Endothelial cell (in vitro differentiated cells): ENCODE measurements around the gene TLCD3B. TPM values are rescaled to one million over a fixed set of nuclear protein-coding genes. Genes with fewer than 3 reads are reported as not detected.

Experiments used
- DNase-seq: peaks from one replicate; pipeline ENCODE4 v3.0.0; 2021; ENCODE audit warnings: low spot score
- H3K27ac Mint-ChIP-seq: one replicate; pipeline ENCODE4 v1.8.0; 2021; ENCODE audit warnings: mixed read lengths, inconsistent platforms; ENCODE audit not compliant: unreplicated experiment
- H3K27me3 Mint-ChIP-seq: one replicate; pipeline ENCODE4 v1.8.0; 2021; ENCODE audit warnings: mild to moderate bottlenecking, moderate library complexity, mixed read lengths, inconsistent platforms; ENCODE audit not compliant: unreplicated experiment
- H3K36me3 Mint-ChIP-seq: one replicate; pipeline ENCODE4 v1.8.0; 2021; ENCODE audit warnings: mild to moderate bottlenecking, low read depth, mixed read lengths, inconsistent platforms; ENCODE audit not compliant: unreplicated experiment
- H3K4me1 Mint-ChIP-seq: one replicate; pipeline ENCODE4 v1.8.0; 2021; ENCODE audit warnings: mild to moderate bottlenecking, mixed read lengths, inconsistent platforms; ENCODE audit not compliant: unreplicated experiment
- H3K4me3 Mint-ChIP-seq: one replicate; pipeline ENCODE4 v1.8.0; 2021; ENCODE audit warnings: mild to moderate bottlenecking, mixed read lengths, inconsistent platforms; ENCODE audit not compliant: unreplicated experiment
- H3K9me3 Mint-ChIP-seq: one replicate; pipeline ENCODE4 v1.8.0; 2021; ENCODE audit warnings: mixed read lengths, inconsistent platforms; ENCODE audit not compliant: unreplicated experiment
- total RNA-seq: library from RNA; stranded (reverse); fragmentation: NEBNext Ultra II Directional; extraction: Animal tissue kit (Norgen Biotek cat#: 25700); gene quantifications from one replicate; pipeline ENCODE4 v1.2.1, GENCODE V29; 2021; ENCODE audit not compliant: unreplicated experiment
- TF ChIP-seq, protein P1 (sequence below): fragments of 200-600 bp; sonication (generic); IDR thresholded peaks from one replicate; pipeline ENCODE4 v1.5.0; 2021; ENCODE audit warnings: antibody characterized with exemption; ENCODE audit not compliant: unreplicated experiment

TLCD3B gene
- total RNA-seq, 1 donor from 2014 or later: 1.4 TPM

GRCh38 chr16:30065102-30065942, 34.3 kb upstream of the TLCD3B start, which contains the start of gene ALDOA:
TSS of gene ALDOA (plus strand) at chr16:30065760. CDS start at chr16:30066898, 1,138 bp downstream.
- peaks cover 14% of the 10 kb centered on the region for H3K4me1 Mint-ChIP-seq
- peak within 1 kb of the TSS; percentile 92 for H3K4me3 Mint-ChIP-seq

DNA sequence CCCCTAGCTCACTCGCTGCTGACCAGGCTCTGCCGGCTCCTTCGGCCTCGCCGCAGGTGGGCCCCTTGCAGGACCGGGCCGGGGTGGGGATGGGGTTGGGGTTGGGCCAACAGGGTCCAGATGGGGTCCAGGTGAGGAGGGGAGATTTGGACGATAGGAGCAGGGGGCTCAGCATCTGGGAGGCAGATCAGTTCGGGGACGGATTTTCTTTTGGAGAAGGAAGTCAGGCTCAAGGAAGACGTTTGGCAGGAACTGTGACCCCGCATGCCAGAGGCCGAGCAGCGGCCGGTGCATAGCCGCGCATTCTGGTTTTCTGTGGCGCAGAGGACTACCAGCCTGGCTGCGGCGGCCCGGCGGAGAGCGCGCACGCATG, 33.6 kb upstream of the TLCD3B start:
- TF ChIP-seq, protein P1, sequence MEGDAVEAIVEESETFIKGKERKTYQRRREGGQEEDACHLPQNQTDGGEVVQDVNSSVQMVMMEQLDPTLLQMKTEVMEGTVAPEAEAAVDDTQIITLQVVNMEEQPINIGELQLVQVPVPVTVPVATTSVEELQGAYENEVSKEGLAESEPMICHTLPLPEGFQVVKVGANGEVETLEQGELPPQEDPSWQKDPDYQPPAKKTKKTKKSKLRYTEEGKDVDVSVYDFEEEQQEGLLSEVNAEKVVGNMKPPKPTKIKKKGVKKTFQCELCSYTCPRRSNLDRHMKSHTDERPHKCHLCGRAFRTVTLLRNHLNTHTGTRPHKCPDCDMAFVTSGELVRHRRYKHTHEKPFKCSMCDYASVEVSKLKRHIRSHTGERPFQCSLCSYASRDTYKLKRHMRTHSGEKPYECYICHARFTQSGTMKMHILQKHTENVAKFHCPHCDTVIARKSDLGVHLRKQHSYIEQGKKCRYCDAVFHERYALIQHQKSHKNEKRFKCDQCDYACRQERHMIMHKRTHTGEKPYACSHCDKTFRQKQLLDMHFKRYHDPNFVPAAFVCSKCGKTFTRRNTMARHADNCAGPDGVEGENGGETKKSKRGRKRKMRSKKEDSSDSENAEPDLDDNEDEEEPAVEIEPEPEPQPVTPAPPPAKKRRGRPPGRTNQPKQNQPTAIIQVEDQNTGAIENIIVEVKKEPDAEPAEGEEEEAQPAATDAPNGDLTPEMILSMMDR: no peak
- peaks cover 29% of the 10 kb centered on the region for H3K36me3 Mint-ChIP-seq
- no peaks in the 10 kb centered on the region for H3K9me3 Mint-ChIP-seq
- peaks cover 14% of the 10 kb centered on the region for H3K4me1 Mint-ChIP-seq
- DNase-seq: no peak
- H3K27ac Mint-ChIP-seq: no peak overlapping the region
- peak overlapping the region; percentile 91 for H3K4me3 Mint-ChIP-seq
- peaks cover 12% of the 10 kb centered on the region for H3K27me3 Mint-ChIP-seq

More at GRCh38 chr16:30065102-30065942, 34.3 kb upstream of the TLCD3B start, which contains the start of gene ALDOA:
- H3K27ac Mint-ChIP-seq: peak within 1 kb of the TSS; percentile 90
- H3K9me3 Mint-ChIP-seq: no peaks in the 10 kb centered on the region
- H3K27me3 Mint-ChIP-seq: peaks cover 12% of the 10 kb centered on the region
- H3K36me3 Mint-ChIP-seq: peaks cover 33% of the 10 kb centered on the region
- peak; percentile 94 for DNase-seq
- TF ChIP-seq, protein P1: no peak

GRCh38 chr16:30063893-30064728, 33.0 kb upstream of the TLCD3B start:
- peaks cover 7% of the 10 kb centered on the region for H3K27me3 Mint-ChIP-seq
- H3K9me3 Mint-ChIP-seq: no peaks in the 10 kb centered on the region
- peaks cover 14% of the 10 kb centered on the region for H3K4me1 Mint-ChIP-seq
- peak overlapping the region; percentile 85 for H3K4me3 Mint-ChIP-seq
- peak; percentile 23 for DNase-seq
- TF ChIP-seq, protein P1: no peak
- H3K36me3 Mint-ChIP-seq: peaks cover 25% of the 10 kb centered on the region
- H3K27ac Mint-ChIP-seq: no peak overlapping the region

- TF ChIP-seq, protein P1: no peak
- DNase-seq: no peak
- Mint-ChIP-seq H3K4me3 (no peak overlapping the region), H3K27ac (no peak overlapping the region), H3K4me1 (peaks cover 14% of the 10 kb centered on the region), H3K9me3 (no peaks in the 10 kb centered on the region), H3K36me3 (peaks cover 20% of the 10 kb centered on the region), H3K27me3 (peaks cover 6% of the 10 kb centered on the region)
Measured at GRCh38 chr16:30063278-30063892, 32.3 kb upstream of the TLCD3B start.
